ENCODE measurements around the gene KRTAP2-3.
"Not testable (repeated sequence)": the region's sequence is repeated elsewhere in the genome, so short reads cannot be mapped to it uniquely, and the experiment has no call there.

Gene KRTAP2-3

DNA sequence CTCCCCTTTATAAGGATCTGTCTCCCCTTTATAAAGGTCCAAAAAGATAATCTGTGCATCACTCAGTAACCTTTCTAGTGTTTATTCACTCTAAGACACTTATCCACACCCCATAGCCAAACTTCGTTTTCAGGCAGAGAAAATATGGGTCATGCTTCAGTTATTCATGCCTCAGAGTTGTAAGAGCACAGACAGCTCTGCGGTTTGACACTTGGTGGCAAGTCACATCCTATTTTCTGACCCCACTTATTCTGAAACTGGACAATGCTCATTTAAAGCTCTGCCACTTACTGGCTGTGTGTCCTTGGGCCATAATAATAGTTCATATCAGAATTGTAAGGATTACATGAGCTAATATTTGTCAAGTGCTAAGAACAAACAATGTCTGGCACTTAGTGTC, 10.8 kb downstream of the KRTAP2-3 start:
- no peak overlapping the region for H3K4me3 ChIP-seq (ENCODE audit: low read depth, low read length)
- TF ChIP-seq, protein P1, sequence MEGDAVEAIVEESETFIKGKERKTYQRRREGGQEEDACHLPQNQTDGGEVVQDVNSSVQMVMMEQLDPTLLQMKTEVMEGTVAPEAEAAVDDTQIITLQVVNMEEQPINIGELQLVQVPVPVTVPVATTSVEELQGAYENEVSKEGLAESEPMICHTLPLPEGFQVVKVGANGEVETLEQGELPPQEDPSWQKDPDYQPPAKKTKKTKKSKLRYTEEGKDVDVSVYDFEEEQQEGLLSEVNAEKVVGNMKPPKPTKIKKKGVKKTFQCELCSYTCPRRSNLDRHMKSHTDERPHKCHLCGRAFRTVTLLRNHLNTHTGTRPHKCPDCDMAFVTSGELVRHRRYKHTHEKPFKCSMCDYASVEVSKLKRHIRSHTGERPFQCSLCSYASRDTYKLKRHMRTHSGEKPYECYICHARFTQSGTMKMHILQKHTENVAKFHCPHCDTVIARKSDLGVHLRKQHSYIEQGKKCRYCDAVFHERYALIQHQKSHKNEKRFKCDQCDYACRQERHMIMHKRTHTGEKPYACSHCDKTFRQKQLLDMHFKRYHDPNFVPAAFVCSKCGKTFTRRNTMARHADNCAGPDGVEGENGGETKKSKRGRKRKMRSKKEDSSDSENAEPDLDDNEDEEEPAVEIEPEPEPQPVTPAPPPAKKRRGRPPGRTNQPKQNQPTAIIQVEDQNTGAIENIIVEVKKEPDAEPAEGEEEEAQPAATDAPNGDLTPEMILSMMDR (IDR thresholded peaks at IDR 0.05; ENCODE audit: borderline replicate concordance, insufficient read depth, low read depth, low read length): no peak

DNA sequence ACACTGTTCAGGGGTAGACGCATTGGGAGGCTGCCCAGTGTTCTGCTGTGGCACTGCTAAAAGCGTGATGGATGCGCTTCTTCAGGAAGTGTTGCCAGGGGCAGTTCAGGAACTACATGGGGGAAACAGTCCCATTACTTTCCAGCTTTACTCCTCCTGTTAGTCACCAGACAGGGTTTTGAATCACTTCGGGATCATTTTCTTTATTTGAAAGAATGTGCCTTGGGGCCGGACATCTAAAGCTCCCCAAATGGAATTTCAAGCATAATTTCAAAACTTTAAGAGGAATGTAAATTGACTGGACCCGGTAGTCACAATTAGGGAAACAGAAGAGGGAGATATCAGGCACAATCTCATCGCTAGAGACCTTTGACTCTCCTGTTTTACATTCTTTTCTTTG, 11.5 kb downstream of the KRTAP2-3 start:
- TF ChIP-seq, protein P1 (IDR thresholded peaks at IDR 0.05; ENCODE audit: borderline replicate concordance, insufficient read depth, low read depth, low read length): no peak
- no peak overlapping the region for H3K4me3 ChIP-seq (ENCODE audit: low read depth, low read length)

DNA sequence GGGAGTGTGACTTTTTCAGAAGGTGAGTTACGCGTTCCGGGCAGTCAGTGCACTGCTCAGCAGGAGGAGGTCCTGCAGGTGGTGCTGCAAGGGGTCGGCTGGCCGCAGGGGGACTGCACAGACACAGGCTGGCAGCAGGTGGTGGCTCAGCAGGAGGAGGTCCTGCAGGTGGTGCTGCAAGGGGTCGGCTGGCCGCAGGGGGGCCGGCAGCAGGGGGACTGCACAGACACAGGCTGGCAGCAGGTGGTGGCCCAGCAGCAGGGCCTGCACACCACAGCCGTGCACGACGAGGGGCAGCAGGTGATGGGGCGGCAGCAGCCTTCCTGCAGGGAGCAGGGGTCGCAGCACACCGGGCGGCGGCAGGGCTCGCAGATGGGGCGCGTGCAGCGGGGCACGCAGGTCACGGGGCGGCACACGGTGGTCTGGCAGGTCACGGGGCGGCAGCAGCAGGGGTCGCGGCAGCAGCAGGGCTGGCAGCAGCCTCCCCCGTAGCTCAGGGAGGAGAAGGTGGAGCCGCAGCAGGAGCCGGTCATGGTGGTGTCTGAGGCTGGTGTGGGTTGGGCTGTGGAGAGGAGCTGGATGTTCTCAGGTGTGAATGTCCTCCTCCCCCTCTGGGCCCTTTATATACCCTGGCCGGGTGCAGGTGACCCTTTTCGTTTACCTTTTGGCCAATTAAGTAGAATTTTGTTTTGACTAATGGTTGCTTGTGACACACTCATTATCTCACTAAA, 13.0 kb downstream of the KRTAP2-3 start, which contains the start of gene KRTAP2-1:
Gene KRTAP2-1, minus strand, starts transcription at position 582 of the 731 bp plus-strand sequence. Its CDS starts 49 bp downstream, at position 533.
- not testable (repeated sequence) for H3K4me3 ChIP-seq (ENCODE audit: low read depth, low read length)

DNA sequence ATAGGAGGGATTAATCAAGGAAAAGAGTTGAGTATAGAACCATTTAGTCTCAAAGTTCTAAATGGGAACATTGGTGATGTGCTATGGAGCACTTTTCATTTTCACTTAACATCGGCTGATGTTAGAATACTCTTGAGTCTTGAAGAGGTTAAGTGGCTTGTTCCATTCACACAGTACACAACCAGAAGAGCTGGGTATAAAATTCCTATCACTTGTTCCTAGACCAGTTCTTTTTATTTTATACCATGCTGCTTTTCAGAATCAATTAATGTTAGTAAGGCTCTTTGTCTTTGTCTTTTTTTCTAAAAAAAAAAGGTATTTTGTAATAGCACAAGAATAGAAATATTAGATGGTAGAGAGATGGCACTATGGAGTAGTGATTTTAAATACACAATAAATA, 17.0 kb downstream of the KRTAP2-3 start:
- TF ChIP-seq, protein P1 (IDR thresholded peaks at IDR 0.05; ENCODE audit: borderline replicate concordance, insufficient read depth, low read depth, low read length): no peak
- H3K4me3 ChIP-seq (ENCODE audit: low read depth, low read length): no peak overlapping the region

DNA sequence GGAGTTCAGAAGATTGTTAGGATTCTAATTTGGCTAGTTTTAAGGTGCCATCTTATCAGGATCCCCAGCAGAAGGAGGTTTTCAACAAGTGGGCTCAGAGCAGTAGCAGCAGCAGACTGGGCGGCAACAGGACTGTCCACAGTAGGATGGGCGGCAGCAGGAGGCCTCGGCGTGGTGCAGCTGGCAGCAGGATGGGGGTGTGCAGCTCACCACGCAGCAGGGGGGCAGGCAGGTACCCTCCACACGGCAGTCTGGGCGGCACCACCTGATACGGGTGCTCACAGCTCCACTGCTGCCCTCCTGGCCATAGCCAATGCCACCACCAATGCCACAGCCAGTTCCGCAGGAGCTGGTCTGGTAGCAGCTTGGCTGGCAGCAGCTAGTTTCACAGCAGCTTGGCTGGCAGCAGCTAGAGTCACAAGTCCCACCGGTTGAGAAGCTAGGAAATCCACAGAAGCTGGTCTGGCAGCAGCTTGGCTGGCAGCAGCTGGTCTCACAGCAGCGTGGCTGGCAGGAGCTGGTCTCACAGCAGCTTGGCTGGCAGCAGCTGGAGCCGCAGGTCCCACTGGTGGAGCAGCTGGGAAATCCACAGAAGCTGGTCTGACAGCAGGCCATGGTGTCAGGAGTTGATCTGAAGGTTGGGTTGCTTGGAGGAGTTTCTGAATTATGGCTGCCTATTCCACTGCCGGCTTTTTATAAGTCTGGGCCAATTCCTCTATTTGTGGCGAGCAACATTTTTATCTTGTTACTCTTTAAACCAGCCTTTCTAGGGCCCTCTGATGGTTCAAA, 18.9 kb downstream of the KRTAP2-3 start, which contains the start of gene KRTAP1-1:
Gene KRTAP1-1, minus strand, starts transcription at position 668 of the 789 bp plus-strand sequence. Its CDS starts 53 bp downstream, at position 615.
- H3K4me3 ChIP-seq (ENCODE audit: low read depth, low read length): not testable (repeated sequence)

DNA sequence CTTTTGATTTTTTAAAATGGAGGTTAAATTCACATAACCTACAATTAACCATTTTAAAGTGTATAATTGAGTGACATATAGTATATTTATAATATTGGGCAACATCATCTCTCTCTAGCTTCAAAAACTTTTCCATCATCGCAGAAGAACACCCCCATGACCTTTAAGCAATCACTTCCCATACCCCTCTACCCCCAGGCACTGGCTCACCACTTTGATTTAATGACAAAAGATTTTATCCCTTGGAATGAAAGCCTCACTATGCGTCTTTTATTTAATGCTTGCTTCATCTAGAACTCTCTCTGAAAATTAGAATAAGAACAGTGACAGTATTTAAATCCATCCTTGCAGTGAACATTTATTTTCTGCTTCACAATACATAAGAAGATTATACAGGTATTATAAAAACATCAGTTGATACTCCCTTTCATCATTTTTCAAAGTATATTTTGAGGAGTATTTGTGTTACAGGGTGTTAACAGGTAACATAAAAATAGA, 22.0 kb downstream of the KRTAP2-3 start:
- TF ChIP-seq, protein P1 (IDR thresholded peaks at IDR 0.05; ENCODE audit: borderline replicate concordance, insufficient read depth, low read depth, low read length): no peak
- H3K4me3 ChIP-seq (ENCODE audit: low read depth, low read length): no peak overlapping the region

DNA sequence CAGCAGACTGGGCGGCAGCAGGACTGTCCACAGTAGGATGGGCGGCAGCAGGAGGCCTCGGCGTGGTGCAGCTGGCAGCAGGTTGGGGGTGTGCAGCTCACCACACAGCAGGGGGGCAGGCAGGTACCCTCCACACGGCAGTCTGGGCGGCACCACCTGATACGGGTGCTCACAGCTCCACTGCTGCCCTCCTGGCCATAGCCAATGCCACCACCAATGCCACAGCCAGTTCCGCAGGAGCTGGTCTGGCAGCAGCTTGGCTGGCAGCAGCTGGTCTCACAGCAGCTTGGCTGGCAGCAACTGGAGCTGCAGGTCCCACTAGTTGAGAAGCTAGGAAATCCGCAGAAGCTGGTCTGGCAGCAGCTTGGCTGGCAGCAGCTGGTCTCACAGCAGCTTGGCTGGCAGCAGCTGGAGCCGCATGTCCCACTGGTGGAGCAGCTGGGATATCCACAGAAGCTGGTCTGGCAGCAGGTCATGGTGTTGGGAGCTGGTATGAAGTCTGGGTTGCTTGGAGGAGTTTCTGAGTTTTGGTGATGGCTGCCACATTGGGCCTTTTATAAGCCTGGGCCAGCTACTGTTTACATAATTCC, 25.5 kb downstream of the KRTAP2-3 start, which contains the start of gene KRTAP1-3:
Gene KRTAP1-3, minus strand, starts transcription at position 529 of the 590 bp plus-strand sequence. Its CDS starts 53 bp downstream, at position 476.
- not testable (repeated sequence) for H3K4me3 ChIP-seq (ENCODE audit: low read depth, low read length)

DNA sequence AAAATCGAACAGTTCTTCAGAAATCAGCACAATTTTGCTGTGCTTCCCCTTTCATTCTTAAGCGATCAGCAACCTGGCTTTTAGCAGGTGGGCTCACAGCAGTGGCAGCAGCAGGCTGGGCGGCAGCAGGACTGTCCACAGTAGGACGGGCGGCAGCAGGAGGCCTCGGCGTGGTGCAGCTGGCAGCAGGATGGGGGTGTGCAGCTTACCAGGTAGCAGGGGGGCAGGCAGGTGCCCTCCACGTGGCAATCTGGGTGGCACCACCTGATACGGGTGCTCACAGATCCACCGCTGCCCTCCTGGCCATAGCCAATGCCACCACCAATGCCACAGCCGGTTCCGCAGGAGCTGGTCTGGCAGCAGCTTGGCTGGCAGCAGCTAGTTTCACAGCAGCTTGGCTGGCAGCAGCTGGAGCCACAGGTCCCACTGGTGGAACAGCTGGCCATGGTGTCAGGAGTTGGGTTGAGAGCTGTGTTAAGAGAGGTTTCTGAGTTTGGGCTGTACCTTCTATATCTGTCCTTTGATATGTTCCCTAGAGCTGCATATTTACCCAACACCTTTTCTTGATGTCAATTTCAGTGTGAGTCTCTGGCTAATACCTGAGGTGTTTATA, 30.2 kb downstream of the KRTAP2-3 start, which contains the start of gene KRTAP1-4:
Gene KRTAP1-4, minus strand, starts transcription at position 563 of the 613 bp plus-strand sequence. Its CDS starts 117 bp downstream, at position 446.
- H3K4me3 ChIP-seq (ENCODE audit: low read depth, low read length): no peak within 1 kb of the TSS
- TF ChIP-seq, protein P1 (IDR thresholded peaks at IDR 0.05; ENCODE audit: borderline replicate concordance, insufficient read depth, low read depth, low read length): no peak

All from GM12875 (cell line).